Gastrocnemius medialis (tissue), 4 donors: ENCODE measurements around the gene ISLR. TPM values are rescaled to one million over a fixed set of nuclear protein-coding genes. Genes with fewer than 3 reads are reported as not detected.

Experiments used
- ATAC-seq, 2 donors: fragments of 150-250 bp; one replicate each; pipeline ENCODE4 v1.9.1; 2016
- DNase-seq, 2 donors: peaks; one replicate each; pipeline ENCODE4 v3.0.0-alpha.2; 2019
- H3K27ac ChIP-seq, 4 donors: fragments of 200-600 bp; sonication (generic); 1 replicate in 1 of 4; 2 replicates in 3 of 4; pipeline ENCODE4 v1.5.1; 2016 to 2018; ENCODE audit warnings: mild to moderate bottlenecking in 2 of 4, moderate library complexity in 1 of 4
- H3K27me3 ChIP-seq, 3 donors: fragments of 200-600 bp; sonication (generic) in 2 of 3; 1 replicate in 1 of 3; 2 replicates in 2 of 3; pipeline versions ENCODE4 v1.5.1 to v1.6.0; 2016 to 2019; ENCODE audit warnings: mild to moderate bottlenecking in 1 of 3, moderate library complexity in 1 of 3
- H3K36me3 ChIP-seq, 2 donors: fragments of 200-600 bp; sonication (generic) in 1 of 2; one replicate each; pipeline ENCODE4 v1.5.1; 2017 to 2018
- H3K4me1 ChIP-seq, 2 donors: fragments of 200-600 bp; sonication (generic) in 1 of 2; one replicate each; pipeline ENCODE4 v1.5.1; 2016 to 2017; ENCODE audit warnings: mild to moderate bottlenecking in 2 of 2
- H3K4me3 ChIP-seq, 4 donors: fragments of 200-600 bp; sonication (generic) in 3 of 4; 1 replicate in 1 of 4; 2 replicates in 3 of 4; pipeline ENCODE4 v1.5.1; 2016 to 2019; ENCODE audit warnings: mild to moderate bottlenecking in 2 of 4
- H3K9me3 ChIP-seq, 3 donors: fragments of 200-600 bp; sonication (generic) in 2 of 3; 1 replicate in 1 of 3; 2 replicates in 2 of 3; pipeline ENCODE4 v1.5.1; 2016 to 2019
- CTCF ChIP-seq, 5 experiments: fragments of 450-650 bp in 3 of 5; fragments of 200-600 bp in 2 of 5; sonication (generic) in 2 of 5; IDR thresholded peaks in 4 of 5; conservative IDR thresholded peaks in 1 of 5; 1 replicate in 4 of 5; 2 replicates in 1 of 5; pipeline ENCODE4 v1.5.1; 2016 to 2019; ENCODE audit warnings: antibody characterized with exemption in 5 of 5, mild to moderate bottlenecking in 3 of 5, moderate library complexity in 3 of 5
- POLR2A ChIP-seq, 2 donors: fragments of 450-650 bp; IDR thresholded peaks; one replicate each; pipeline ENCODE4 v1.6.1; 2017; ENCODE audit warnings: antibody characterized with exemption in 2 of 2, mild to moderate bottlenecking in 2 of 2, moderate library complexity in 2 of 2
- in situ Hi-C, 4 donors: fragments of 200-750 bp; cut with MboI; loops; one replicate each; pipeline versions ENCODE4 v1.15.0 to v1.8.0; 2017; ENCODE audit warnings: low sequenced_read_pairs in 4 of 4
- intact Hi-C: fragments of 100-400 bp; cut with DNase I; formaldehyde crosslinking; loops from one replicate; pipeline ENCODE4 v1.15.1; 2023; ENCODE audit warnings: low total_unique reads
- total RNA-seq, 4 donors: library from RNA; depleted of rRNA; stranded (reverse); fragments of >200 nt; gene quantifications; one replicate each; pipeline versions ENCODE4 v1.1.0 to v1.2.3, GENCODE V29; 2016

ISLR gene
- total RNA-seq, 4 donors from 2014 or later: 5.9 to 29.4 (median 25.9) TPM

- H3K4me3 ChIP-seq: peak overlapping the region; percentile 43 to 57 (median 50)
- ATAC-seq (peak; percentile 86 to 90), DNase-seq (peak; percentile 70 to 73)
- intact Hi-C loops: loop anchor here (1.0 to 10.0 kb wide), 4 partner anchors 153 to 1147 kb away; no protein-coding TSS in a partner anchor
- TF ChIP-seq CTCF (IDR thresholded peaks at IDR 0.05 in 4 of 5, conservative IDR thresholded peaks at IDR 0.05 in 1 of 5) (peak; percentile 91 to 99 (median 98)), POLR2A (IDR thresholded peaks at IDR 0.05) (no peak)
- H3K27me3 ChIP-seq: peaks cover 51 to 66% (median 53%) of the 10 kb centered on the region in 3 donors
- H3K36me3 ChIP-seq: no peaks in the 10 kb centered on the region
- H3K27ac ChIP-seq: peak overlapping the region in 3 of 4 donors; percentile 27 to 59 (median 38)
- no peaks in the 10 kb centered on the region for H3K9me3 ChIP-seq
- peaks cover 0 to 19% of the 10 kb centered on the region in 2 donors for H3K4me1 ChIP-seq
- in situ Hi-C loops: loop anchor here in 2 of 4 donors (5.0 to 10.0 kb wide), 2 partner anchors 73 to 180 kb away; no protein-coding TSS in a partner anchor
Measured at GRCh38 chr15:74127255-74127953, 46.1 kb upstream of the ISLR start.

DNA sequence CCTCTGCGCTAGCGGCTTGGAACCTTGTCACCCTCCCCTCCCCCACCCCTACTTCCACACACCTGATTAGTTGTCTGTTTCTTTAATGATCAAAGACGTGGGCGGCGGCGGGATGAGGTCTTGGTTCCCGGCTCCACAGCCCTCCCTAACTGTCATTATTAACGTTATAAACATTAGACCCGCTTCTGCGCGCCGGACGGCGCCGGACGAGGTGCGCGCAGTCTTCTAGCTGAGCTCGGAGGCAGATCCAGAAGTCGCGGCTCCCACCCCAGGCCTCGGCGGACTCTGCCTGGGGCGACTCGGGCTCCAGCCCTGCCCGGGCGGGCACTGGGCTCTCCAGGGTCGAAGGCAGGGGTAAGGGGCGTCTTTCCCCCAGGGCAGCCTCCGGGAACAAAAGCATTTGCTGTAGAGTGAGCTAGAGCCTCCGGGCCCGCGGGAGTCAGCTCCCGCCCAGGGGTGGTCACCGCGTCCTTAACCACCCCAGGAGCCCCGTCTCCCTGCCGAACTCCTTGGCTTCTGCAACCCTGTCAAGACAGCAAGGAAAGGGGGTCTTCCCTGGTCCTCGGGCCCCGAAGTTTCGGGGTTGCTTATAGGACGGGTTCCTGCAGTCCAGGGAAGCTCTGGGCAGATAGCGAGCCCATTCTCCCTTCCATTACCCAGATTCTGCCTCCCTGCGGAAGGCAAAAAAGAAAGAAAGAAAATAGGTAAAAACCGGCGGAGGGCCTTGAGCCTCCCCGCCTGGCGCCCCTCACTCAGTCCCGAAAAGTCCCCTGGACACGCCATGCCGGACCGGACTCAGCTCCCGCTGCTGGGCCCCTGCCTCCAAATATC lies 45.3 kb upstream of the ISLR start:
- no peak for DNase-seq
- TF ChIP-seq POLR2A (IDR thresholded peaks at IDR 0.05) (no peak), CTCF (IDR thresholded peaks at IDR 0.05 in 4 of 5, conservative IDR thresholded peaks at IDR 0.05 in 1 of 5) (no peak)

GRCh38 chr15:74128785-74129585 lies 44.5 kb upstream of the ISLR start:
- Histone ChIP-seq H3K9me3 (no peaks in the 10 kb centered on the region), H3K4me3 (peak overlapping the region; percentile 43 to 57 (median 50)), H3K27me3 (peaks cover 62 to 82% (median 69%) of the 10 kb centered on the region in 3 donors), H3K4me1 (peaks cover 0 to 19% of the 10 kb centered on the region in 2 donors), H3K27ac (peak overlapping the region in 3 of 4 donors; percentile 4 to 59 (median 29)), H3K36me3 (no peaks in the 10 kb centered on the region)
- TF ChIP-seq POLR2A (IDR thresholded peaks at IDR 0.05) (no peak), CTCF (IDR thresholded peaks at IDR 0.05 in 4 of 5, conservative IDR thresholded peaks at IDR 0.05 in 1 of 5) (no peak)
- ATAC-seq (no peak), DNase-seq (no peak)
- in situ Hi-C loops (loop anchor here in 2 of 4 donors (5.0 to 10.0 kb wide), 2 partner anchors 74 to 178 kb away; no protein-coding TSS in a partner anchor), intact Hi-C loops (loop anchor here (10.0 kb wide), 2 partner anchors 154 to 1146 kb away; no protein-coding TSS in a partner anchor)

More for the DNA sequence above, 45.3 kb upstream of the ISLR start:
- Histone ChIP-seq H3K4me1 (peaks cover 0 to 19% of the 10 kb centered on the region in 2 donors), H3K4me3 (peak overlapping the region; percentile 43 to 57 (median 50)), H3K27me3 (peaks cover 58 to 73% (median 61%) of the 10 kb centered on the region in 3 donors), H3K27ac (peak overlapping the region in 3 of 4 donors; percentile 27 to 59 (median 38)), H3K9me3 (no peaks in the 10 kb centered on the region), H3K36me3 (no peaks in the 10 kb centered on the region)
- ATAC-seq: peak; percentile 15 to 26
- in situ Hi-C loops (loop anchor here in 2 of 4 donors (5.0 to 10.0 kb wide), 2 partner anchors 73 to 179 kb away; no protein-coding TSS in a partner anchor), intact Hi-C loops (loop anchor here (1.0 to 10.0 kb wide), 4 partner anchors 153 to 1147 kb away; no protein-coding TSS in a partner anchor)
